DMS79 treated with DMSO at 0.1 percent for 48 hours (cell line): ENCODE results near the gene RUVBL1.

ENCODE experiments used
- DNase-seq: peaks from one replicate; lab custom pipeline; 2025; lab: John Stamatoyannopoulos, UW

RUVBL1 gene

DNA sequence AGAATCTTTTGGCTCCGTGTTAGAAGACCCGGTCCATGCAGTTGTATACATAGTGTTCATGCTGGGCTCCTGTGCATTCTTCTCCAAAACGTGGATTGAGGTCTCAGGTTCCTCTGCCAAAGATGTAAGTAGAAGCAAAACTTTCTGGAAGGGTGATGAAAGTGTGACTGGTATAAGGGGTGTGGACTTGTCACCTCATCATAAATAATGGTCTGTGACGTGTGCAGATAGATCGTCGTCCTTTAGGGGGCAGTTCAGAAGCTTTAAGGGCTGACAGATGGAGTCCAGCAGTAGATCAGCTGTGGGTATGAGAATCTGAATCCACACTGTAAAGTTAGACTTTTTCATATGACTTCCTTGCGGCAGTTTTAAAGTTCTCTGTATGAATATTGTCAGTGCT, 56.1 kb downstream of the RUVBL1 start:
- no peak for DNase-seq

DNA sequence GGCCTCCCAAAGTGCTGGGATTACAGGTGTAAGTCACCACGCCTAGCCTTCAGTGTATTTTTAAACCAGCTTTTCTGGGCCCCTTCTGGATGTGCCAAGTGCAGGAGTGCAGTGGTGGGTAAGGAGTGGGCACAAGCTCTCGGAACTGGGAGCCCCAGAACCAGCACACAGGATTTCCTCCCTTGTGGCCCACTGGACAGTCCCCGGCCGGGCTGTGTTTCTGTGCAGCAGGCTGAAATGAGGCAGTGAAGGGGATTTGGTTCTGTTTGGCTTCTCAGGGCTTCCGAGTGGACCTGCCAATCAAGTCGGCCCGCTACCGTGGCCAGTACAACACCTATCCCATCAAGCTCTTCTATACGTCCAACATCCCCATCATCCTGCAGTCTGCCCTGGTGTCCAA, 56.9 kb downstream of the RUVBL1 start:
- DNase-seq = no peak

DNA sequence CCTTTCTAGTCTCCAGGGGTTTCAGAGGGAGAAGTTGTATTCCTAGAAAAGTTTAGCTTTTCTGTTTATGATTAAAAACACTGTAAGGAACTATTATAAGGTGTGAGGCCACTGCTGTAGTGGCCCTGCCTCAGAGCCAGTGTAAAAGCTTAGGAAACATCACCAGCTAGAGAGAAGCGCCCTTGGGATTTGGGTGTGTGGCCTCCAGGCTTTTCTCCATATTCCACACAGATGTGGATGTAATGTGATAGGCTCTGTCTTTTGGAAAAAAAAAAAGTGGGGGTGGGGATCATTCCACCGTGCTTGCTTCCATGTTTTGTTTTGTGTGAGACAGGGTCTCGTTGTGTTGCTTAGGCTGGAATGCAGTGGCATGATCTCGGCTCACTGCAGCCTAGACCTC, 57.5 kb downstream of the RUVBL1 start:
- DNase-seq = no peak

DNA sequence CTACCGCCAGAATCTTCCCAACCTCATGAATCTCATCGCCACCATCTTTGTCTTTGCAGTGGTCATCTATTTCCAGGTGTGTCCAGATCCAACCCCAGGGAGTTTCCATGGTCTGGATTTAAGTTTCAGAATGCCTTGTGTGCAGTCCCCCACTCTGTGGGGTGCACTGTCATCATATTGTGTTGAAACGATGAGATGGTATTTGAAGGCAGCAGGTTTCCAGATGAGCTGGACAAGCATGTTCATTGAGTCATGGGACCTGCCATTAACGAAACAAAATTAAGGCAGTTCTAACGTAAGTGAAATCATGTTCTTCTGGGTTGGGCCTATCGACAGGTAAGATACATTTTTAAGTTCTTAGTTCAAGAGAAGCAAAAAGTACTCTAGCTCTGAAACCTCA, 58.6 kb downstream of the RUVBL1 start:
- DNase-seq = no peak

DNA sequence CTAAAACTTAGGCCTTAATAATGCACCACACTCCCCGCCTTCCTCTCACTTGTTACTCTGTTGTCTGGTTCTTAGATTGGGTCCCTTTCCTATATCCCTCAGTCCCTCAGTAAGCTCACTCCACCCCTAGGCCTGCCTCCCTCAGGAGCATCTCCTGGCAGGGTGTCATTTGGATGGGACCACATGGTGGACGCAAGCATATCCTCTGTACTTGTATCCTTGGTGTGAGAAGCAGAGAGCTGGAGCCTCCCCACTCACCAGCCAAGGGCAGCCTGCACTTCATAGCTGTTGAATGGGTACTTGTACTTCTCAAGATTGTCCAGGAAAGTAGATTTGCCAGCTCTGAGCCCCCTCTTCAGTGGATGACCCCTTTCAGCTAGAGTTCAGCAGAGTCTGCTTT, 59.7 kb downstream of the RUVBL1 start:
- DNase-seq = no peak

DNA sequence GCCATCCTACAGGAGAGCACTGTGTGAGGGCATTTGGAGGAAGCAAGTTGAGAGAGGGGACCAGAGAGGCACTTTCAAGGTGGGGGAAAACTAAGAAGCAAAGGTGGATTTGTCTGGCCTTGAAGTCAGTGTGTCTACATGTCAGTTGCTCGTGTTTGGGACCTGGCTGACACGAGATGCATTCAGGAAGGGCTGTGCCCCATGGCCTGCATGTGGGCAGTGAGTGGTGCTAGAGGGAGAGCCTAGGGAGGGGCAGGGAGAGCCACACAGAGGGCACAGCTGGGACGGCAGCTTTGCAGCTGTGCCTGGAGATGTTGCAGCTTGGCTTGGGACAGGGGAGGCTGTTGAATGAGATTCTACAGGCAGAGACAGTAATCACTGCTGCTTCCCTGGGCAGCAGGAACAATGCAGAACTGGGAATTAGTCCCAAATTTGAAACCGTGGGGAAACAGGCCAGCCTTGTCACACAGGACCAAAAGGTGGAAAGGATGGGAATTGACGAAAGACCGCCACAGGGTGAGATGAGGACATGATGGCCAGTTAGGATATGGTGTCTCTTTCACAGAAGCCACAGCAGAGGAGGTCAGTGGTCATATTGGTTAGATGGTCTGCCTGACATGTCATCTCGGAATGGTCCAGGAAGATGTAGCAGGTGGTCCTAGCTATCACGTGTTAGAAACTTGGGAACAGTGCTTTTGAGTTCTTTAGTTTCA, 61.4 kb downstream of the RUVBL1 start:
- DNase-seq = no peak

DNA sequence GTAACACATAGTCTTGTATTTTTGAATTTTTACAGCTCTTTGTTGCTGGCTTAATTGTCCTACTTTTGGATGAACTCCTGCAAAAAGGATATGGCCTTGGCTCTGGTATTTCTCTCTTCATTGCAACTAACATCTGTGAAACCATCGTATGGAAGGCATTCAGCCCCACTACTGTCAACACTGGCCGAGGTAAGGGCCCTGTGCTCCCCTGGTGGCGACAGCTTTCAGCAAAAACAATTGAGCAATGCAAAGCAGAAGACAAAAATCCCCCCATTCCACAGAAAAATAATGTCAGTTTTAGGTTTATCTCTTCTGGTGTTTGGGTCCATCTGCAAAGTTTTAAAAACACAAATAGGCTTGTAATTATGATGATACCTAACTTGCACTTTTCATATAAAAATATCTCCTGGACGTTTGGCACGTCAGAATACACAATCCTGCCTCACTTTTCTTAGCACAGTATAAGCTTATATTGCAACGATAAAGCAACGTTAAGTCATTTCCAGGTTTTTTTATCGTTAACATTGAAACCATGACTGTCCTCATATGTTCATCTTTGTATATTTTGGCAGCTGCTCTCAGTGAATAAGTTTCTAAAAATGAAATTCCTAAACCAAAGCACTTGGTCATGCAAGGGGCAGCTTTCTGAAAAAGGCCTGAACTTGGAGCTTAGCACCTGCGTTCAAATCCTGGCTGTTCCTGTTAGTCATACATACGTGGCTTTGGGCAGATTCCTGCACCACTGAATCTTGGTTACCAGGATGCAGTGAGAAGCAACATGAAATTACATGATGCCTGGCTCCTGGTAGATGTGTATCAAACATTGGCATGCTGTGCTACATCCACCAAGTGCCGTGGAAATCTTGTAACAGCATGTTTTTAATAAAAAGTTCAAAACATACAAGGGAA, 62.9 kb downstream of the RUVBL1 start:
- no peak for DNase-seq

DNA sequence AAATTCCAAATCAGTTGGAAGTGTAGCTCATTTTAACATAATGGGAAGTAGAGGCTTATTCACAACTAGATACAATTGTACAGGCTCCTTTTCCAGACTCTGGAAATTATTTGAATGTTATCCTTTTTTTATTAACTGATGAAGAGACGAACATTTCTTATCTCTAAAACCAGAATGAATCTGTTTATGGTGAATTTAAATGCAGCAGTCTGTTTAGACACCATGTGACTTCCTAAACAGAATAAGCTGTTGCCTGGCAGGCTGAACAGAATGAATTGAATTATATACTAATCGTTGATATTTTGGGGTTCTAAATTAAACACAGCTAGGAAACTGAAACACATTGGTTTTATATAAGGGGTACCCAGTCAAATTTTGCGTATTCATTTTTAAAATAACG, 67.4 kb downstream of the RUVBL1 start:
- no peak for DNase-seq

DNA sequence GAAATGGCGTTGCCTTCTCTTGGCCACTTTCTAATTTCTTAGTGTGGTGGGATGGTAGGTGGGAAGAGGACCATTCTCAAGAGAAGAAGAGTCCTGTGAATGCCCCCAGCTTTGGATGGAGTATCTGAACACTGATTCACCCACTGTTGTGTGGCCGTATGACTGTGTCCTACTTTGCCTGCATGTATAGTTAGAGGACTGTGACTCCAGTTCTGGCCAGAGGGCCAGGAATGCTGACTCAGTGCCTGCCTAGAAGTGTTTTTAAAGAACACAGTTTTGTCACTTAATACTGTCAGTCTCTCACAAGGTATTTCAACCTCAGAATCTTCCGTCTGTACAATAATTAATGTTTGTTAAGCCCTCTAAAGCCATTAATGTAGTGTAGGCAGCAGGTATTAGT, 69.2 kb downstream of the RUVBL1 start:
- DNase-seq = no peak

DNA sequence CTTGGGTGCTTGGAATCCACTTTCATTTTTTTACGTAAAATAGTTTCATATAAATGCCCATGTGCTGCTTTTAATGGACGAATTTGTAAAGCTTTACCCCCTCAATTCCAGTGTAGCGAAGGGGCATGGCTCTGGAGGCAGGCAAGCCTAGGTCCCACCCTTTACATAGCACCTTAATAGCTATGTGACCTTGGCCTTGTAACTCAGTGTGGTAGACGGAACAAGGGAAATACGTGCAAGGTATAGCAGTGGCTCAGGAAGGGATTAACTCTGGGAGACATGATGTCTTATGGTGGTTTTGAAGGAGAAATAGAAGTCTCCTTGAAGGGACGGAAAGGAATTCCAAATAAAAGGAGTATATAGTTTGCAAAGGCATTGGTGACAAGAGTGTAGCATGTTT, 70.0 kb downstream of the RUVBL1 start:
- DNase-seq = no peak

DNA sequence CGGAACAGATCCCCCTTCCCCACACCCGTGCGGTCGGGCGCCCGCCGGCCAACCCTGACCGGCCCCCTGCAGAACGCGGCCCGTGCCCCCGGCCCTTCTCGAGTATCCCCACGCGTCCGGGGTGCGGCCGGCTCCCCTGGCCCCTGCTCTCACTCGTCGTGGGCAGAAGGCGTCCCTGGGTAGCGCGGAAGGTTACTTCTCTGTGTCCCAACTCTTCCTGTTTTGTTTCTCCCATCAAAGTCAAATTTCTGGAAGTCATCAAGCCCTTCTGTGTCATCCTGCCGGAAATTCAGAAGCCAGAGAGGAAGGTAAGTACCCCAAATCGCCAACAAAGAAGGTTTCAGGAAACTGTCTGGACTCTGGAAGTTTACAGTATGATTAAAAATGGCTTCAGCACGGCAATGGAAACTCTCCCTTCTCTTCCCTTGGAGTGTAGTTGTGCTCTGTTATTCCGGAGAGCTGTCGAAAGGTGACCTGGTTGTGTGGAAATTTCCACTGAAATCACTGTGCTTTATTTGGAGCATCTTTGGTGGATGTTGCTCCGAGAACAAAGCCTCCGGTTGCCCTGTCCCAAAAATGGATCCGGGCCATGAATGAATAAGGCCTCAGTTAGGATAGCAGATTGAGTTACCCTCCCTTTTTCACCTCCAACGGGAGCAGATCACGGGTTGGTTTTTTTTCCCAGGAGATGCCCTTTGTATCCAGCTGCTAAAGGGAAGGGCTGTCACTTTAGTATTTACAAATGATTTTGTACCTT, 70.8 kb downstream of the RUVBL1 start:
- no peak for DNase-seq

DNA sequence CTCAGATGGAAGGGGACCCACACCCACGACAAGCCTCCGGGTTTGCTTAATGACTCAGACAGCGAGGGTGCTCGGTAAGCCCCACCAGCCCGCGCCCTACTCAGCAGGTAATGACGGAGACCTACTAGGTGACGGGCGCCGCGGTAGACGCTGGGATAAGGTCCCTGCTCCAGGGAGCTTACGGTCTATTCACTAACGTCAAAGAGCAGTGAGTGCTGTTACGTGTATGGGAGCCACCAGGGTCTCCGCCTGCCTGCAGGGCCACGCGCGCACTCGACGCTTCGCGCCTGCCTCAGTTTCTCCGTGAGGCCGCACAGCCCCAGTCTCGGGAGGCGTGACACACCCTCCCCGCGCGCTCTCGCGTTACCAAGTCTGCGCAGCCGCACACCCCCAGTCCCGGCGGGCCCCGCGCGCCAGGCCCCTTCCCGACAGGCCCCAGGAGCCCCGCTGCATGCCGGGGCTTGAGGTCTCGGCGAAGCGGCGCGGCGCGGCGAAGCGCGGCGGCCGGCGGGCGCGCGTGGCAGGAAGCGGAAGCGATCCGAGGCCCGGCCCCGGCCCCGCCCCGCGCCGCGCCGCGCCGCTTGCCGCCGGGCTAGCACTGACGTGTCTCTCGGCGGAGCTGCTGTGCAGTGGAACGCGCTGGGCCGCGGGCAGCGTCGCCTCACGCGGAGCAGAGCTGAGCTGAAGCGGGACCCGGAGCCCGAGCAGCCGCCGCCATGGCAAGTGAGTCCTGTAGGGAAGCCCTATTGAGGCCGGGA, 71.6 kb downstream of the RUVBL1 start, which contains the start of gene SEC61A1:
TSS of gene SEC61A1 (plus strand) at position 601 of the 758 bp plus-strand sequence. CDS start at position 717, 116 bp downstream.
- DNase-seq = peak; percentile 62

DNA sequence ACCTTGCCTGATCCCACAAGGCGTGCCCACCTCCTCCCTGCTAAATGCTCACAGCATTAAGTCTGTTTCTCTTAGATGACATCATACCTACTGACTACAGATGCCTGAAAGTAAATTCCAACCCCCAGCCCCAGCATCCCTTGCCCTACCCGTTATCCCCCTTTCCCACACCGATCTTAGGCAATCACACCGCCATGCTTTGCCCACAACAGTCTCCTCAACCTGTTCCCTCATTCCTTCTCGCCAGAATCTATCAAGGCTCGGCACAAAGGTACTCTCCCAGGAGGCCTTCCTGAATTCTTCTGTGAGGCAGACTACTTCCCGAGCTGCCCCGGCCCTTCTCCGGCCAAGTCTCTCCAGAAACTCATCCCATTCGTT, 72.2 kb downstream of the RUVBL1 start:
- no peak for DNase-seq

DNA sequence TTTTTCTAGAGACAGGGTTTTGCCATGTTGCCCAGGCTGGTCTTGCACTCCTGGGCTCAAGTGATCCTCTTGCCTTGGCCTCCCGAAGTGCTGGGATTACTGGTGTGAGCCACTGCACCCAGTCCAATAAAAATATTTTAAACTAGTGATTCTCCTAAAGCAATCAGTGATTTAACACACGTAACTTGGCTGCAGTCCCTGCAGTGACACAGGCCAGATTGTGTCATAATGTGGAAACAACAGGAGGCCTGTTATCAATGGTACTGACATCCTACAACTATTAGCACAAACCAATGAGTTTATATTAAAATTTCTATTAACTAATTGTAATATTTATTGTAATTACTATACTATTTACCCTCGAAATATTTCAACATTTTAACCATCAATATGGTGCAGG, 73.0 kb downstream of the RUVBL1 start:
- no peak for DNase-seq

DNA sequence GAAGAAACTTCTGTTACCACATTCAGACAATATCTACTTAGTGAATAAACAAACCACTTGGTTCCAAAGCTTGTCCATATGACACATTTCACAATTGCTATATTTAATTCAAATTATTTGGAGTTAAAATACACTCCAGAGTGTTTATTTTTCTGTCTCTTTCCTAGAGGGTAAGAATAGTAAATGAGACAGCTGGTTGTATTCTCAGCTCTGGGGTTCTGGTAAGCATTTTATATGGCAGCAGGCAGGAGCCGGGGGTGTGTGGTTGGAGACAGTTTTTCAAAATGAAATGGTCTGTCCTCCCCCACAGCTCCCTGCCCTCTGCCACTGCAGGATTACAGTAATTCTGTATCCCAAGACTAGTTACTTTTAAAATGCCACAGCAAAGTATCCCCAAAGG, 82.3 kb downstream of the RUVBL1 start:
- DNase-seq = no peak

DNA sequence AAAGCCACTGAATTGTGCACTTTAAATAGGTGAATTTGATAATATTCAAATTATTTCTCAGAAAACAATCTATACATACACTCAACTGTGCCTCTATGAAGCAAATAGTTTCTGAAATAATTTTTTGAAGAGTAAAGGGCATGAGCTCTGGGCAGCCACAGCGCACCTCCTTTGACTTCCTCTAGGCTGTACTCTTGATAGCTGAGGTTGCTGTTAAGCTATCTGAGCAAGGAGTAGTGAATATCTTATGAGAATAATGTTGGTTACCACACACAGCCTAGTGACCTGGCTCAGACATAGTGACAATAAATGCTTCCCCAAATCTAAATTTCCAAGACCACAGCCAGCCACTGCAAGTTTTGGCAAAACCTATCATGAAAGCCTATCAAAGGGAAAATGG, 83.0 kb downstream of the RUVBL1 start:
- no peak for DNase-seq

DNA sequence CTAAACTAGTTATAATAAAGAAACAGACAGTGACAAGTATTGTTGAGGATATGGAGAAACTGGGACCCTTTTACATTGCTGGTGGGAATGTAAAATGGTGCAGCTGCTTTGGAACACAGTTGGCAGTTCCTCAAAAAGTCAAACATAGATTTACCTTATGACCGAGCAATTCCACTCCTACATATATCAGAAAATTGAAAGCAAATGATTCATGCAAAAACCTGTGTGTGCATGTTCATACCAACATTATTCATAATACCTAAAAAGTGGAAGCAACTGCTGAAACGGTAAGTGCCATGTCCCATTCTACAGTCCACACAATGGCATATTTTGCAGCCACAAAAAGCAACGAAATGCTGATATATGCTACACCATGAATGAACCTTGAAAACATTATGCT, 83.6 kb downstream of the RUVBL1 start:
- DNase-seq = no peak

DNA sequence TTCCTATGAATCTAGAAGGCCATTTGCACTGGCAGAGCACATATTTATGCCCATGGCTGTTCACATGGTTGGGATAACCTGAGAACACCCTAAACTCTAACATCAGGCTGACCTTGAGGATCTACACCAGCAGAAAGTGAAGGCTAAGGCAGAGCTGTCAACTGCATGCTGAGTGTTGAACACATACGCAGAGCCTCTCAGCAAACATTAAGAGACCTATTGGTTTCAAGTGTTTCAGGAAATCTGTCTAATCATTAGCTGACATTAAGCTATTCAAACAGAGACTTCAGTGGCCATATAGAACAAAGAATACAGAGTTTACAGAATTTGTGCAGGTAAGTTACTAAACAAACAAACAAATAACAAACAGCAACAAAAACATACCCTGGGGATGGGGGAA, 87.5 kb downstream of the RUVBL1 start:
- DNase-seq = no peak

DNA sequence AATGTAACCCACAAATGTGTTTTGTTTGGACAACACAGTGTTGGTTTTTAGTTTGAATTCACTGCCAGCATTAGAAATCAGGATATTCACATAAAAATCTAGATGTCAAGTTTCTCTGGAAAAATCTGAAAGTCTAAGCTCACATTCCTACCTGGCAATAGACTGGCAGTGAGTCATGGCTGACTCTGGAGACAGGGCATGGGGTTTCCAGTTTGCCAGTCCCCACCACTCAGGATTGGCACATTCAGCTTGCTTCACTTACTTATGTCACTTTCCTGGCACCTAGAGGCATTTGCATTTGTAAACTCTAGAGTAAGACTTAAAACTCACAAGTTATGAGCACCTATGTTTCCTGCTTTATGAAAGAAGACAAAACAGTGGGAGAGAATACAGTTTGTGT, 90.5 kb downstream of the RUVBL1 start:
- no peak for DNase-seq
